HG03469 (cell line): ENCODE data around the gene CELF5.
"Not testable (repeated sequence)": the region's sequence is repeated elsewhere in the genome, so short reads cannot be mapped to it uniquely, and the experiment has no call there.

Experiments
- ATAC-seq: cut with Tn5 transposase; IDR thresholded peaks from one replicate; pipeline ENCODE4 v1.9.1; 2021; ENCODE audit warnings: mild to moderate bottlenecking, moderate library complexity, moderate number of reproducible peaks; ENCODE audit not compliant: unreplicated experiment

The CELF5 gene

GRCh38 chr19:3316132-3316648, 91.7 kb downstream of the CELF5 start:
- ATAC-seq = no peak

DNA sequence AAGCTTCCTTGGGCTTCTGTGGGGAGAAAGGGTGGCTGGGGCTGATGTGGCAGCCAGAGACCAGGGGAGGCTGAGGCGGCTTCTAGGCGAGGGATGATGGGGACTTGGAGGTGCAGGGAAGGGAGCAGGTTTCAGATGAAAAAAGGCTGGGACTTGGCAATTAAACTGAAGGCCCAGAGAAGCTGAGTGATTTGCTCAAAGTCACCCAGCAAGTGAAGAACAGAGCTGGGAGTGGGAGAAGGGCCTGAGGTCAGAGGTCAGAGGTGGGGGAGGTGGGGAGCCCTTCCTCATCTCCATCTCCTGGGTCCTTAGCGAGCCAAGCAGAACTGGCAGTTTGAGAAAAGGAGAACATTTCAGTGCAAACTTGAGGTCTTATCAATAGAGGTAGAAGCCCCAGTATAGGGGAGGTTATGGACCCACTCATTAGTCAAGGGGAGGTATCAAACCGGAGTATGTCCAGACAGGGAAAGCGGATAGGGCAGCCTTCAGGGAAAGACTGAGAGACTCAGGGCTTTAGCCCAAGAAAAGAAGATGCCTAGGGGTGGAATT, 92.3 kb downstream of the CELF5 start:
- no peak for ATAC-seq

GRCh38 chr19:3319643-3320353, 95.3 kb downstream of the CELF5 start:
- ATAC-seq = no peak

- no peak for ATAC-seq
Measured at GRCh38 chr19:3320354-3320670, 95.9 kb downstream of the CELF5 start.

GRCh38 chr19:3320853-3321252, 96.4 kb downstream of the CELF5 start:
- ATAC-seq = no peak

DNA sequence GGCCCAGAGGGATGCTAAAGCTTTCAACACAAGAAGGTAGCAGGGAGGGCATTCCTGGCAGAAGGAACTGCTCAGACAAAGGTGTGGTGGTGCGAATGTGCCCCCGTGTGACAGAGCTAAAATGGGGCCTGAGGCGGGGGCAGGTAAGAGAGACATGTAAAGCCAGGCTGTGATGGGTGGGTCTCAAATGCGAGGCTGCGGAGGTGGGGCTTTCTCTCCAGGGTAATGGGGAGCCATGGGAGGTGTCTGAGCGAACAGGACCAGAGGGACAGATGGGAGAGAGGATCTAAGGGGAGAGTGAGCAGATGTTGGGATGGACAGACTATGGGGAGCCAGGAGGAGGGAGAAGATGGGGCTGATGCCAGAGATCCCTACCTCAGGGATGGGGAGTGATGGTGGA, 97.2 kb downstream of the CELF5 start:
- no peak for ATAC-seq

- no peak for ATAC-seq
Measured at GRCh38 chr19:3322199-3322978, 97.9 kb downstream of the CELF5 start.

DNA sequence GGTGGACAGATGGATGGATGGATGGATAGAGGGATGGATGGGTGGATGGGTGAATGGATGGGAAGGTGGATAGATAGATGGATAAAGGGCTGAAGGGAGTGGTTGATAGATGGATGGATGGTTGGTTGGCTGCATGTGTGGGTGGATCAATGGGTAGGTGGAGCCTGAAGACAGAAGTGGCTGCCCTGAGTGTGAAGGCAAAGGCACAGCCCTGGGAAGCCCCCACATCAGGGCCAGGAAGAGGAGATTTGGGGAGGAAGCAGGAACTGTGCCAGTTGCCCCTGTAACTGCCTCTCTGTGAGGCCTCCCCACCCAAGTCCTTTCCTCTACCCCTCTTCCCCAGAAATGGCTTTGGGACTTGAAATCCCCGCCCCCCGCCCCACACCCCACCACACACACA, 98.6 kb downstream of the CELF5 start:
- ATAC-seq = no peak

DNA sequence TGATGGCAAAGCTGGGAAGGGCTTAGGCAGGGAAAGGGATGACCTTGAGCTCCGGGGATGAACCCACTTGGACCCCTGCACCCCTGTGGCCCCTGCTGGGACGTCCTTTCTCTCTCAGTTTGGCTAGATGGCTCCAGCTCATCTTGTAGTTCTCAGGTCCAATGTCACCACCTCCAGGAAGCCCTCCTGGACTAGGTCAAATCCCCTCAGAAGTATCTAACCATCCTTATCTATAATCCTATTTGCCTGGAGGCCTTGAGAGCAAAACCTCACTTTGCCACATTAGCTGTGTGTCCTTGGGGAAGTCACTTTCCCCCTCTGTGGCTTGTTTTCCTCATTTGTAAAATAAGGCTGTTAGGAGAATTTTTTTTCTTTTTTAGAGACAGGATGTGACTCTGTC, 99.2 kb downstream of the CELF5 start:
- no peak for ATAC-seq

GRCh38 chr19:3324405-3324856, 100.0 kb downstream of the CELF5 start:
- ATAC-seq = no peak

DNA sequence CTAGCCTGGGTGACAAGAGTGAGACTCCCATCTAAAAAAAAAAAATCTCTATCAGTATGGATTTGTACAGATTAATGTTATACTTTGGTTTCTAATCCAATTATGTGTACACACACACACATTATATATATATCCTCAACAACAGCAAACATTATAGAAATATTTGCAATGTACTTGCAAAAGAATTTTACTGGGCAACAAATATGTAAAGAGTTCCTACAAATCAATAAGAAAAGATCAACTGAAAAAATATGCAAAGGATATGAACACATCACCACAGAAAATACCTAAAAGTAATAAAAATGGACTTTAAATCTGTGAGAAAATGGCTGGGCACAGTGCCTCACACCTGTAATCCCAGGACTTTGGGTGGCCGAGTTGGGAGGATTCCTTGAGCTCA, 101.0 kb downstream of the CELF5 start:
- ATAC-seq = no peak

DNA sequence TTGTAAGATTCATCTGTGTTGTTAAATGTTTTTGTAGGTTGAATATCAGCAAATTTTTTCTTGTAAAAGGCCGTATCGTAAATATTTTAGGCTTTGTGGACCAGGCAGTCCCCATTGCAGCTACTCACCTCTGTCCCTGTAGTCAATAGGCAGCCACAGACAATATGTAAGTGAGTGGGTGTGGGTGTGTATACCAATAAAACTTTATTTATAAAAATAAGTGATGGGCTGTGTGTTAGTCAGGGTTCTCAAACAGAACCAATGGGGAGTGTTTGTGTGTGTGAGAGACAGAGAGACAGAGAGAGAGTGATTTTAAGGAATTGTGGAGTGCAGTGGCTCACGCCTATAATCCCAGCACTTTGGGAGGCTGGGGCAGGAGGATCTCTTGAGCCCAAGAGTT, 104.3 kb downstream of the CELF5 start:
- no peak for ATAC-seq

DNA sequence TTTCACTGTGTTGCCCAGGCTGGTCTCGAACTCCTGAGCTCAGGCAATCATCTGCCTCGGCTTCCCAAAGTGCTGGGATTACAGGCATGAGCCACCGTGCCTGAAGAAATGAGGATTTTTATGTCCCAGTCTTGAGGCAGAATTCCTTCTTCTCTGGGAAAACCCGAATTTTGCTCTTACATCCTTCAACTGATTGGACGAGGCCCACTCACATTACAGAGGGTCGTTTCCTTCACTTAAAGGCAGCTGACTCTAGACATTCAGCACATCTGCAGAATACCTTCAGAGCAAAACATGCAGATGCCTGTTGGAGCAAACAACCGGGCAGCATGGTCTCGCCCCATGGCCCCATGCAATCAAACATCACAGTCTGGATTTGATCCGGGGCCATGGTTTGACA, 105.6 kb downstream of the CELF5 start:
- no peak for ATAC-seq

DNA sequence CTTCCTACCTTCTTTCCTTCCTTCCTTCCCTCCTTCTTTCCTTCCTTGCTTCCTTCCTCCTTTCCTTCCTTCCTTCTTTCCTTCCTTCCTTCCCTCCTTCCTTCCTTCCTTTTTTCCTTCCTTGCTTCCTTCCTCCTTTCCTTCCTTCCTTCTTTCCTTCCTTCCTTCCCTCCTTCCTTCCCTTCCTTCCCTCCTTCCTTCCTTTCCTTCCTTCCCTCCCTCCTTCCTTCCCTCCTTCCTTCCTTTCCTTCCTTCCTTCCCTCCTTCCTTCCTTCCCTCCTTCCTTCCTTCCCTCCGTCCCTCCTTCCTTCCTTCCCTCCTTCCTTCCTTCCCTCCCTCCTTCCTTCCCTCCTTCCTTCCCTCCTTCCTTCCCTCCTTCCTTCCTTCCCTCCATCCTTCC, 107.8 kb downstream of the CELF5 start:
- not testable (repeated sequence) for ATAC-seq

DNA sequence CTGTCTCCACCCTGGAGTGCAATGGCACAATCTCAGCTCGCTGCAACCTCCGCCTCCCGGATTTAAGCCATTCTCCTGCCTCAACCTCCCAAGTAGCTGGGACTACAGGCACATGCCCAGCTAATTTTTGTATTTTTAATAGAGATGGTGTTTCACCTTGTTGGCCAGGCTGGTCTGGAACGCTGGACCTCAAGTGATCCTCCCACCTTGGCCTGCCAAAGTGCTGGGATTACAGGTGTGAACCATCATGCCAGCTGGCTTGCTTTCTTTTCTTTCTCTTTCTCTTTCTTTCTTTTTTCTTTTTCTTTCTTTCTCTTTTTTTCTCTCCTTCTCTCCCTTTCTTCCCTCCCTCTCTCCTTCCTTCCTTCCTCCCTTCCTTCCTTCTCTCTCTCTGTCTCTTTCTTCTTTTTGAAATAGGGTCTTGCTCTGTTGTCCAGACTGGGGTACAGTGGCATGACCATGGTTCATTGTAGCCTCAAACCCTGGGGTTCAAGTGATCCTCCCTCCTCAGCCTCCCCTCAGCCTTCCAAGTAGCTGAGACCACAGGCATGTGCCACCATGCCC, 108.6 kb downstream of the CELF5 start:
- no peak for ATAC-seq

- ATAC-seq = no peak
Measured at GRCh38 chr19:3333662-3334061, 109.2 kb downstream of the CELF5 start.

DNA sequence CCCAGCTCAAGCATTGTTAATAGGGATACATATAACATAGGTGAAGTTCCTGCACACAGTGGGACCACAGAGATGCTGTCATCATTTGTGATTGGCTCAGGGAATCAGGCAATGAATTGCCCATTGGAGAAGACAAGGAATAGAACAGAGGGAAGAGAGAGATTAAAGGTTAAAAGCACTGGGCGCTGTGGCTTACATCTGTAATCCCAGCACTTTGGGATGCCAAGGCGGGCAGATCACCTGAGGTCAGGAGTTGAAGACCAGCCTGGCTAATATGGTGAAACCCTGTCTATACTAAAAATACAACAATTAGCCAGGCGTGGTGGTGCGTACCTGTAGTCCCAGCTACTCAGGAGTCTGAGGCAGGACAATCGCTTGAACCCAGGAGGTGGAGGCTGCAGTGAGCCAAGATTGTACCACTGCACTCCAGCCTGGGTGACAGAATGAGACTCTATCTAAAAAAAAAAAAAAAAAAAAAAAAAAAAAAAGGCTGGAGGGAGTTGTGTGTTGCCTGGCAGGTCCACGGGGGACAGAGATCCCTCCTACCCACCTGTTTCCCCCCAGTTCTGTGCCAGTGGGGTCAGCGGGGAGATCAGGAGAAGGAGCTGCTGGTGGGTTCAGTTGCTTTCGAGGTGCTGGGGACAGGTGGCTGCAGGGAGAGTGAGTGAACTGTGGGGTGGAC, 110.4 kb downstream of the CELF5 start:
- ATAC-seq = not testable (repeated sequence)

GRCh38 chr19:3335431-3336350, 111.2 kb downstream of the CELF5 start:
- no peak for ATAC-seq

- ATAC-seq = no peak
Measured at GRCh38 chr19:3336351-3336679, 111.9 kb downstream of the CELF5 start.
